Esophagus squamous epithelium (tissue), 4 donors: ENCODE results near the gene ESYT2.

ENCODE experiments used
- CTCF ChIP-seq, 6 experiments: fragments of 450-650 bp in 4 of 6; fragments of 200-600 bp in 2 of 6; sonication (generic) in 2 of 6; IDR thresholded peaks; one replicate each; pipeline ENCODE4 v1.5.1; 2016 to 2019; ENCODE audit warnings: antibody characterized with exemption in 6 of 6, mild to moderate bottlenecking in 4 of 6, moderate library complexity in 4 of 6
- POLR2A ChIP-seq, 4 donors: fragments of 450-650 bp; IDR thresholded peaks; one replicate each; pipeline ENCODE4 v1.6.1; 2017; ENCODE audit warnings: antibody characterized with exemption in 4 of 4, mild to moderate bottlenecking in 4 of 4, moderate library complexity in 3 of 4

DNA sequence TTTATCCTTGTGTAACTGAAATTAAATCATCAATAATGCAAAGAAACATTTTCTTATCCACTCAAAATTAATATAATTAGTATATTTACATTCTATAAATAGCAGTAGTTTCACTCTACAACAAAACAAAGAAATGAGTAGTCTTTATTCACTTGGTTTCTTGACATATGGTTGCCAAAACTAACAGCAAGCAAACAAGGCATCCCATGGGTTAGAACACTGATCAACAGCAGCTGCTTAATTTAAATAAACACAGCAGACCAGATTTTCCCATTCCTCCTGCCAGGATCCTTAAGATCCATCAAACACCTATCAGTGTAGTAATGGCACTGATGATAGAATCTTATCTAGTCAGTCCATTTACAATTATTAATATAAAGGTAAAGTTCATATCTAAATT, 146.9 kb downstream of the ESYT2 start:
- no peak for TF ChIP-seq CTCF (IDR thresholded peaks at IDR 0.05)
- no peak for TF ChIP-seq POLR2A (IDR thresholded peaks at IDR 0.05)
